Liver (tissue), 9 donors: ENCODE data around the gene RPS6KA6. TPM values are rescaled to one million over a fixed set of nuclear protein-coding genes. Genes with fewer than 3 reads are reported as not detected.

Source experiments
- DNase-seq: peaks from one replicate; pipeline ENCODE4 v3.0.0-alpha.2; 2017; ENCODE audit warnings: low spot score
- H3K27ac ChIP-seq, 2 donors: one replicate each; pipeline ENCODE4 v1.7.0; 2013; ENCODE audit warnings: inconsistent platforms in 2 of 2, low read length in 2 of 2, control low read depth in 1 of 2, low read depth in 1 of 2, mild to moderate bottlenecking in 1 of 2
- H3K27me3 ChIP-seq, 4 donors: one replicate each; pipeline versions ENCODE4 v1.6.1 to v1.7.0; 2013; ENCODE audit warnings: low read length in 3 of 4, inconsistent platforms in 1 of 4, mild to moderate bottlenecking in 1 of 4, moderate library complexity in 1 of 4; ENCODE audit not compliant: control insufficient read depth in 4 of 4, insufficient read depth in 4 of 4
- H3K36me3 ChIP-seq, 4 donors: one replicate each; pipeline versions ENCODE4 v1.6.1 to v1.7.0; 2013; ENCODE audit warnings: low read length in 3 of 4, mild to moderate bottlenecking in 3 of 4, low read depth in 1 of 4, moderate library complexity in 1 of 4; ENCODE audit not compliant: control insufficient read depth in 4 of 4, insufficient read depth in 3 of 4
- H3K4me1 ChIP-seq, 4 donors: one replicate each; pipeline versions ENCODE4 v1.6.1 to v1.7.0; 2013; ENCODE audit warnings: low read length in 3 of 4, mild to moderate bottlenecking in 3 of 4, moderate library complexity in 1 of 4; ENCODE audit not compliant: control insufficient read depth in 4 of 4, insufficient read depth in 4 of 4
- H3K4me3 ChIP-seq, 3 donors: one replicate each; pipeline versions ENCODE4 v1.6.1 to v1.7.0; 2013; ENCODE audit warnings: low read length in 3 of 3, control low read depth in 1 of 3, low read depth in 1 of 3, mild to moderate bottlenecking in 1 of 3
- H3K9ac ChIP-seq, 2 donors: one replicate each; pipeline ENCODE4 v1.7.0; 2013; ENCODE audit warnings: low read length in 2 of 2, mild to moderate bottlenecking in 2 of 2, moderate library complexity in 2 of 2, control low read depth in 1 of 2, low read depth in 1 of 2
- H3K9me3 ChIP-seq, 4 donors: one replicate each; pipeline versions ENCODE4 v1.6.1 to v1.7.0; 2013; ENCODE audit warnings: low read length in 3 of 4; ENCODE audit not compliant: control insufficient read depth in 4 of 4
- CTCF ChIP-seq: fragments of 150-350 bp; IDR thresholded peaks from 2 replicates; pipeline ENCODE4 v1.5.1; 2017; ENCODE audit warnings: improper control_type of control experiment, low read depth, low read length; ENCODE audit not compliant: missing input control
- EGR1 ChIP-seq, 2 donors: IDR thresholded peaks; 2 replicates each; pipeline ENCODE4 v1.6.1; 2016 to 2018; ENCODE audit warnings: antibody characterized with exemption in 2 of 2, low read depth in 2 of 2
- FOXA1 ChIP-seq: IDR thresholded peaks from 2 replicates; pipeline ENCODE4 v1.6.1; 2016; ENCODE audit warnings: antibody characterized with exemption
- FOXA2 ChIP-seq: IDR thresholded peaks from 2 replicates; pipeline ENCODE4 v1.6.1; 2016; ENCODE audit warnings: antibody characterized with exemption
- GABPA ChIP-seq, 2 donors: IDR thresholded peaks in 1 of 2; conservative IDR thresholded peaks in 1 of 2; 2 replicates each; pipeline ENCODE4 v1.6.1; 2016; ENCODE audit warnings: antibody characterized with exemption in 2 of 2, mild to moderate bottlenecking in 1 of 2, moderate library complexity in 1 of 2
- HNF4A ChIP-seq, 2 donors: conservative IDR thresholded peaks; 2 replicates each; pipeline ENCODE4 v1.6.1; 2016; ENCODE audit warnings: antibody characterized with exemption in 2 of 2, mild to moderate bottlenecking in 2 of 2
- HNF4G ChIP-seq: IDR thresholded peaks from 2 replicates; pipeline ENCODE4 v1.6.1; 2016; ENCODE audit warnings: antibody characterized with exemption
- JUND ChIP-seq, 2 donors: IDR thresholded peaks; 2 replicates each; pipeline ENCODE4 v1.6.1; 2016; ENCODE audit warnings: antibody characterized with exemption in 2 of 2
- NR2F2 ChIP-seq: IDR thresholded peaks from 2 replicates; pipeline ENCODE4 v1.6.1; 2016; ENCODE audit warnings: antibody characterized with exemption
- RAD21 ChIP-seq, 2 donors: IDR thresholded peaks; 2 replicates each; pipeline ENCODE4 v1.6.1; 2016; ENCODE audit warnings: antibody characterized with exemption in 2 of 2, mild to moderate bottlenecking in 2 of 2
- REST ChIP-seq: IDR thresholded peaks from 2 replicates; pipeline ENCODE4 v1.6.1; 2016; ENCODE audit warnings: antibody characterized with exemption, mild to moderate bottlenecking
- RXRA ChIP-seq, 2 donors: IDR thresholded peaks; 2 replicates each; pipeline ENCODE4 v1.6.1; 2017 to 2018; ENCODE audit warnings: antibody characterized with exemption in 2 of 2, mild to moderate bottlenecking in 1 of 2
- SP1 ChIP-seq: IDR thresholded peaks from 2 replicates; pipeline ENCODE4 v1.6.1; 2018; ENCODE audit warnings: antibody characterized with exemption, mild to moderate bottlenecking
- TAF1 ChIP-seq: conservative IDR thresholded peaks from 2 replicates; pipeline ENCODE4 v1.6.1; 2016; ENCODE audit warnings: antibody characterized with exemption, mild to moderate bottlenecking
- YY1 ChIP-seq: IDR thresholded peaks from 2 replicates; pipeline ENCODE4 v1.6.1; 2016; ENCODE audit warnings: antibody characterized with exemption, mild to moderate bottlenecking
- ZBTB33 ChIP-seq: IDR thresholded peaks from 2 replicates; pipeline ENCODE4 v1.6.1; 2016; ENCODE audit warnings: antibody characterized with exemption
- WGBS: extraction: QIAGEN DNeasy Blood & Tissue Kit; methylation state at CpG from one replicate; pipeline ENCODE4 v1.1.7; 2013; 5-methylcytosine and 5-hydroxymethylcytosine counted together
- polyA plus RNA-seq, 2 donors: library from polyadenylated mRNA; stranded (reverse) in 1 of 2; unstranded in 1 of 2; fragments of 200-250 nt in 1 of 2; fragments of >200 nt in 1 of 2; fragmentation: Nextera tagmentation in 1 of 2; extraction: Ambion mirVana in 1 of 2; gene quantifications; one replicate each; pipeline versions ENCODE4 v1.2.1 to v1.2.3, GENCODE V29; 2013 to 2015
- total RNA-seq, 2 donors: library from RNA; depleted of rRNA; stranded (reverse); fragments of >200 nt; gene quantifications; one replicate each; pipeline ENCODE4 v1.2.3, GENCODE V29; 2014
- TF ChIP-seq, protein P1 (sequence below): IDR thresholded peaks from 2 replicates; pipeline ENCODE4 v1.6.1; 2016; ENCODE audit warnings: antibody characterized with exemption
- TF ChIP-seq, protein P2 (sequence below): IDR thresholded peaks from 2 replicates; pipeline ENCODE4 v1.6.1; 2016; ENCODE audit warnings: antibody characterized with exemption
- donor health status: healthy.
- donor health status: healthy.
- donor health status: healthy.
- donor health status: healthy.
- donor health status: healthy.

RPS6KA6 gene
- total and polyA plus RNA-seq, 4 donors = 0.39 to 1.9 (median 0.91) TPM

DNA sequence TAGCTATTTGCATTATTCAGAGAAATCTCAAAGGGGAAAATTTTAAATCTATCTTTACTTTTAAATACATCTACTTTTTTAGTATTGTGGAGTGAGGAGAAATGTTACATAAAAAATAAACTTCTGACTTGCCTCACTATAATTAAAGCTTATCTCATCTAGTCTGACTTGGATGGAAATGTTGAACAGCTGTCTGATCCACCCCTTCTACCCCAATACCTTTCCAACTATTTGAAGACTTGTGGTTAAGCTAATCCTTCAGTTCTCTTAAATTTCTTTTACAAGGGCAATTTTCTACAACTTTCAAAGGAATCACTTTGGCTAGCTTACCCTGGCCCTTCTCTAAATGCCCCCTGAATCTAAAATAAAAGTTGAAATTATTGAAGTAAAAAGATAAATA is 17.3 kb upstream of the RPS6KA6 start:
- Histone ChIP-seq H3K4me1 (no peaks in the 10 kb centered on the region), H3K27ac (no peak overlapping the region), H3K9ac (no peak overlapping the region), H3K36me3 (no peaks in the 10 kb centered on the region), H3K4me3 (no peak overlapping the region), H3K27me3 (no peaks in the 10 kb centered on the region), H3K9me3 (no peaks in the 10 kb centered on the region)
- DNase-seq = no peak
- TF ChIP-seq GABPA (IDR thresholded peaks at IDR 0.05 in 1 of 2, conservative IDR thresholded peaks at IDR 0.05 in 1 of 2) (no peak), FOXA2 (no peak), NR2F2 (no peak), FOXA1 (no peak), TAF1 (no peak), RAD21 (IDR thresholded peaks at IDR 0.05) (no peak)
- TF ChIP-seq, protein P1, sequence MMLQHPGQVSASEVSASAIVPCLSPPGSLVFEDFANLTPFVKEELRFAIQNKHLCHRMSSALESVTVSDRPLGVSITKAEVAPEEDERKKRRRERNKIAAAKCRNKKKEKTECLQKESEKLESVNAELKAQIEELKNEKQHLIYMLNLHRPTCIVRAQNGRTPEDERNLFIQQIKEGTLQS = no peak

DNA sequence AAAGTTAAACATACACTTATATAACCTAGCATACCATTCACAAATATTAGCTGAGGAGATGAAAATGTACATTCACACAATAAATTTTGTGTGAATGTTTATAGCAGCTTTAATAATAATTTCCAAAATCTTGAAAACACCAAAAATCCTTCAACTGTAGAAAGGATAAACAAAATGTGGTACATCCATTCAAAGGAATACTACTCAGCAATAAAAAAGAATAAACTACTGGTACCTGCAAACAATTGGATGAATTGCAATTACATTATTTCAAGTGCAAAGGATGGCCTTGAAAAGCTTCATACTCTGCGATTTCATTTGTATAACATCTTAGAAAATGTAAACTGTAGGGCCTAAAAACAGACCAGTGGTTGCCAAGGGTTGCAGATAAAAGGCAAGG is 11.7 kb upstream of the RPS6KA6 start:
- H3K9me3 ChIP-seq = peaks cover 0 to 2% (median 0%) of the 10 kb centered on the region in 4 donors
- WGBS = 88% methylated on average over 1 of the region's 1 CpG
- TF ChIP-seq, protein P1 = no peak
- TF ChIP-seq SP1 (no peak), NR2F2 (no peak), FOXA1 (no peak), REST (no peak), HNF4G (no peak), GABPA (IDR thresholded peaks at IDR 0.05 in 1 of 2, conservative IDR thresholded peaks at IDR 0.05 in 1 of 2) (no peak), HNF4A (conservative IDR thresholded peaks at IDR 0.05) (no peak), FOXA2 (no peak), JUND (IDR thresholded peaks at IDR 0.05) (no peak), RXRA (IDR thresholded peaks at IDR 0.05) (no peak), TAF1 (no peak), RAD21 (IDR thresholded peaks at IDR 0.05) (no peak), ZBTB33 (no peak), EGR1 (IDR thresholded peaks at IDR 0.05; ENCODE audit: low read depth in 2 of 2) (no peak), YY1 (no peak), CTCF (no peak)
- TF ChIP-seq, protein P2, sequence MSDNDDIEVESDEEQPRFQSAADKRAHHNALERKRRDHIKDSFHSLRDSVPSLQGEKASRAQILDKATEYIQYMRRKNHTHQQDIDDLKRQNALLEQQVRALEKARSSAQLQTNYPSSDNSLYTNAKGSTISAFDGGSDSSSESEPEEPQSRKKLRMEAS = no peak
- no peaks in the 10 kb centered on the region for H3K27me3 ChIP-seq
- no peak overlapping the region for H3K27ac ChIP-seq
- no peak for DNase-seq
- no peak overlapping the region for H3K4me3 ChIP-seq
- H3K9ac ChIP-seq = no peak overlapping the region
- no peaks in the 10 kb centered on the region for H3K4me1 ChIP-seq
- no peaks in the 10 kb centered on the region for H3K36me3 ChIP-seq
